ENCODE data around the gene XCR1.
A peak's percentile ranks its signal among the peaks of the same experiment; 100 is the strongest.

XCR1 gene

DNA sequence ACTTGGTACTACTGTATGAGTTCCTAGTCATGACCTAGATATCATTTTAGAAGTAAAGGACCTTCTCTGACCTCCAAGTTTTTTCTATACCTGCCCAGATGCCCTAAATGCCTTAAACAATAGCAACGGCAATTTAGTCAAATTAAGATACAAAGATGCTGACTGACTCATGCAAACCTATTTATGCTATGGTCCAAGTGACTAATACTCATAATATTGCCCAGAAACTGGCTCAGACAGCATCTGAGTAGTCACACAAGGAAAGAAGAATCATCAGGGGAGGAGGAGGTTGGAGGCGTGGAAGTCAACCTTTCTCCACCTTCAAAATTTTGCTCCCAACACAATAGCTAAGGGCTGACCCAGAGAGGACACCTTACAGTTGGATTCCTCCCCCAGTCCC lies 38.5 kb downstream of the XCR1 start:
- peak; percentile 53 for DNase-seq (ENCODE audit: extremely low read depth, low read depth)
- TF ChIP-seq, protein P1, sequence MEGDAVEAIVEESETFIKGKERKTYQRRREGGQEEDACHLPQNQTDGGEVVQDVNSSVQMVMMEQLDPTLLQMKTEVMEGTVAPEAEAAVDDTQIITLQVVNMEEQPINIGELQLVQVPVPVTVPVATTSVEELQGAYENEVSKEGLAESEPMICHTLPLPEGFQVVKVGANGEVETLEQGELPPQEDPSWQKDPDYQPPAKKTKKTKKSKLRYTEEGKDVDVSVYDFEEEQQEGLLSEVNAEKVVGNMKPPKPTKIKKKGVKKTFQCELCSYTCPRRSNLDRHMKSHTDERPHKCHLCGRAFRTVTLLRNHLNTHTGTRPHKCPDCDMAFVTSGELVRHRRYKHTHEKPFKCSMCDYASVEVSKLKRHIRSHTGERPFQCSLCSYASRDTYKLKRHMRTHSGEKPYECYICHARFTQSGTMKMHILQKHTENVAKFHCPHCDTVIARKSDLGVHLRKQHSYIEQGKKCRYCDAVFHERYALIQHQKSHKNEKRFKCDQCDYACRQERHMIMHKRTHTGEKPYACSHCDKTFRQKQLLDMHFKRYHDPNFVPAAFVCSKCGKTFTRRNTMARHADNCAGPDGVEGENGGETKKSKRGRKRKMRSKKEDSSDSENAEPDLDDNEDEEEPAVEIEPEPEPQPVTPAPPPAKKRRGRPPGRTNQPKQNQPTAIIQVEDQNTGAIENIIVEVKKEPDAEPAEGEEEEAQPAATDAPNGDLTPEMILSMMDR (IDR thresholded peaks at IDR 0.05; ENCODE audit: low read depth, low read length, missing control alignments) = no peak
- no peak overlapping the region for H3K4me3 ChIP-seq (replicated peaks; ENCODE audit: low read depth, low read length)

DNA sequence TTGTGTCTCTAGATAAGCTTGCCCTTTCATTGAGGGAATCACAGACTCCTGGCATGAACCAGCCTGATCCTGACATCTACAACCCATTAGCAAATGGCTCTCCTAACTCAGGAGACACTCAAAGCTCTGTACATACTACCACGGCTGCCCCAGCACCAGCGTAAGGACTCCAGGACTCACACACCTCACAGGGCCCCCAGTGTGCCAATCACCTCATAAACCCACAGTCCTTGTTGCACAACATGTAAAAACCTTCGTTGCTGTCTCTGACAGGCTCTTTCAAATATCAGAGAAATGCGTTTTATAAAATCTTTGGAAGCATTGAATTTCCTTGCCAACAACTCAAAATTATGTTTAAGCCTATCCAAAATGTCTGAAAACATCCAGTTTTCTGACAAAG lies 38.9 kb downstream of the XCR1 start:
- no peak for DNase-seq (ENCODE audit: extremely low read depth, low read depth)
- no peak overlapping the region for H3K4me3 ChIP-seq (replicated peaks; ENCODE audit: low read depth, low read length)
- TF ChIP-seq, protein P1 (IDR thresholded peaks at IDR 0.05; ENCODE audit: low read depth, low read length, missing control alignments) = no peak

DNA sequence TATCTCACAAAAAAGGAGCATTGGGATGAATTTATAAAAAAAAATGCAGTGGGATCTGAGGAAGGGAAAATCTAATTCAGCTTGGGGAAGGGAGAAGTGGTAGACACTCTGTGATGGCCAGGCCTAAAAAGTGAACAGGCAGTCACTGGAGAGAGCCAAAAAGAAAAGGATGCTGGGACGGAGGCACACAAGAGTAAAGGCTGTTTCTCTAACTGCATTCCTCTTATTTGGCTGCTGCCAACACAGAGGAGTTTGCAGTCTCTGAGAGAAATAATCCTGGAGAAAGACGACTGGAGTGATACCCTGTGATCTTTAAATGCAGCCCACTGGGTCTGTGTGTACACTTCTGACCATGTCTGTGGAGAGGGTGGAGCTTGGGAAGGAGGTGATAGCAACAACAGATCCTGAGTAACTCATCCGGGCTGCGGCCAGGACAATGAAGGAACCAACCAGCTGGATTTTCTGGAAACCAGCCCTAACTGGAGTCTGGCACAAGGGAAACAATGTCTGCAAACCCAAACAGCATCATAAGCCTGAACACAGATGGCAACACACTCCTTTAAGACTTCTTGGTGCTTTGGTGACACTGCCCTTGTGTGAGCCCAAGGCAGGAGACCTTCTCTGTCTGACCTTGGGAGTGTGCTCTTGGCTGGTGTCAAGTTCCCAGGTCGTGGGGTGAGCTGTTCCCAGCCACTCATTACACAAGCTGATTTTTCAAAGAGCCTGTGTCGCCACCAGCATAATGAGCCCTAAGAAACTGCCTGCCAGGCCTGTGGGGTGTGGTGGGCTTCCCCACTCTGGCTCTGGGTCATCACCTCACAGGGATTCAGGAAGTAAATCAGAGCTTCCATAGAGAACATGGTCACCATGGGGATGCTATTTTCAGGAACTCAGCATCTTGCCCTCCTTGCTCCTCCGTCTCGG lies 39.7 kb downstream of the XCR1 start:
- TF ChIP-seq, protein P1 (IDR thresholded peaks at IDR 0.05; ENCODE audit: low read depth, low read length, missing control alignments) = no peak
- no peak for DNase-seq (ENCODE audit: extremely low read depth, low read depth)
- no peak overlapping the region for H3K4me3 ChIP-seq (replicated peaks; ENCODE audit: low read depth, low read length)

DNA sequence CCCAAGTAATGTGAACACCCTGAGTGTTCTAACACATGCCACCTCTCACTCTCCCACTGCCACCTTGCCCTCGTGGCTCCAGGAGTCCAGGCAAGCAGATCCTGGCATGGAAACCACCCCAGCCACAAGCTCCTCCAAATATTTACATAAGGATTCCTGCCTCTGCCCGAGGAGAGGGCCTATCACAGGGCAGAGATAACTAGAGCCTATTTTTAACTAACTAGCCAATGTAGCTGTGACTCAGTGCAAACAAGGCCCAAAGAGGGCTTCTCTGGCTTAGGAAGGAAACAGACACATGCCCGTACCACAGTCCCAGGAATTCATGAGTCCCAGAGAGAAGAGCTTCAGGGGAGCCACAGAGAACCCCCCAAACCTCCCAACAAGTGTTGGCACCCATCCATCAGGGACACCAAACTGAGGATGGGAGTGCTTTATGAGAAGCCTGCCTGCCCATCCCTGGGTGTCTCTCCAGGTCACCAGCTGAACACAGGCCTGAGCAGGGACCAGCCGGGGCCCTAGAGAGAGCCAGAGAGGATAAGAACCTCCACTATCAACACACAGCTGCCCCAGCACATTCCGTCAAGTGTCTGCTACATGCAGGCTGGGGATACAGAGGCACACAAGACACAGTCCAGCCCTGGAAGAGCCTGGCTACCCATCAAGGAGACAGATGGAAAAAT lies 40.8 kb downstream of the XCR1 start:
- H3K4me3 ChIP-seq (replicated peaks; ENCODE audit: low read depth, low read length) = no peak overlapping the region
- DNase-seq (ENCODE audit: extremely low read depth, low read depth) = no peak
- TF ChIP-seq, protein P1 (IDR thresholded peaks at IDR 0.05; ENCODE audit: low read depth, low read length, missing control alignments) = no peak

DNA sequence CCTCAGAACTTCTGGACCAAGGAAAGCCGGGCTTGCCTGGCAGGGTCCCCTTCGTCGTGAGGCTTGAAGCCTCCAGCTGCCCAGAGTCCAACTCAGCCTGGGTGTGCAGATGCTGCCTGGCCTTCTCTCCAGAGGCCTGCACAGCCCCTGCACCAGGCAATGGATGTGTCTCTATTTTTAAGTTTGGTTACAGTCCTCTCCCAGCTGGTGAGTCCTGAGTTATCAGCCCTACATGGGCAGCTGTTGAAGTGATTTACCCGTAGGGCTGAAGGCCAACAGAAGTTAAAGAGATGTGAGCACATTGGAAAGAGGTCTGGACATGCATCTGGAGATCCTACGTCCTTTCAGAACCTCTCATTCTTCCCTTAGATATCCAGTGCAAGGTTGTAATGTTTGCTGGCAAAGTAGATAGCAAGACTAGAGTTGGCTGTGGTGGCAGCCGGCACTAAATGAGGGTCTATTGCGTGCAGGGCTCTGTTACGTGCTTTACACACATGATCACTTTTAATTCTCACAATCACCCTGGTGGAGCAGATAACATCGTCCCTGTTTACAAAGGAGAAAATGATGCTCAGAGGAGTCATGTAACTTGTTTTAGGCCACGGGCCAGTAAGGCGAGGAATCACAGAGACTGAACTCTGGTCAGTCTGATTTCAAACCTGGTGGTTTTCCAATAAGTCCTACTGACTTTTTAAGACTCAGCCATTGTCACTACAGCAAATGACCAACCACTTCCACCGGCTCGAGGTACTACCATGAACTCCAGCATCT lies 41.6 kb downstream of the XCR1 start:
- TF ChIP-seq, protein P1 (IDR thresholded peaks at IDR 0.05; ENCODE audit: low read depth, low read length, missing control alignments) = no peak
- no peak overlapping the region for H3K4me3 ChIP-seq (replicated peaks; ENCODE audit: low read depth, low read length)
- DNase-seq (ENCODE audit: extremely low read depth, low read depth) = no peak

Data from HFF-Myc (cell line).